Osteoblast (primary cell): Measurements from ENCODE around the gene SSBP1. TPM values are rescaled to one million over a fixed set of nuclear protein-coding genes. Genes with fewer than 3 reads are reported as not detected.

ENCODE experiments used
- DNase-seq: peaks from one replicate; pipeline ENCODE4 v3.0.0; 2011; ENCODE audit warnings: low spot score, mixed read lengths; ENCODE audit not compliant: insufficient read length; ENCODE audit errors: missing footprints
- H2AFZ ChIP-seq: 2 replicates; pipeline ENCODE4 v1.6.0; 2011; ENCODE audit warnings: mild to moderate bottlenecking, low read length
- H3K27ac ChIP-seq: 2 replicates; pipeline ENCODE4 v1.5.1; 2011; ENCODE audit warnings: mild to moderate bottlenecking, low read depth, low read length, moderate library complexity
- H3K27me3 ChIP-seq: 2 replicates; pipeline ENCODE4 v1.6.0; 2012; ENCODE audit warnings: mild to moderate bottlenecking, control low read depth, inconsistent platforms, low read length, moderate library complexity; ENCODE audit not compliant: insufficient read depth
- H3K36me3 ChIP-seq: 2 replicates; pipeline ENCODE4 v1.5.1; 2011; ENCODE audit warnings: mild to moderate bottlenecking, low read length, control low read depth, moderate library complexity; ENCODE audit not compliant: insufficient read depth
- H3K4me1 ChIP-seq: 2 replicates; pipeline ENCODE4 v1.5.1; 2011; ENCODE audit warnings: mild to moderate bottlenecking, low read length, control low read depth, moderate library complexity; ENCODE audit not compliant: insufficient read depth
- H3K4me2 ChIP-seq: 2 replicates; pipeline ENCODE4 v1.6.0; 2011; ENCODE audit warnings: mild to moderate bottlenecking, low read length; ENCODE audit not compliant: insufficient read depth
- H3K4me3 ChIP-seq: fragments of 200-600 bp; sonication (generic); 3 replicates; pipeline ENCODE4 v1.5.1; 2012; ENCODE audit warnings: mild to moderate bottlenecking, low read length, inconsistent platforms; ENCODE audit not compliant: insufficient read depth
- H3K79me2 ChIP-seq: 2 replicates; pipeline ENCODE4 v1.6.0; 2012; ENCODE audit warnings: mild to moderate bottlenecking, low read length, control low read depth, inconsistent platforms; ENCODE audit not compliant: insufficient read depth
- H3K9me3 ChIP-seq: 2 replicates; pipeline ENCODE4 v1.5.1; 2011; ENCODE audit warnings: low read depth, low read length, control low read depth
- H4K20me1 ChIP-seq: 2 replicates; pipeline ENCODE4 v1.6.0; 2012; ENCODE audit warnings: mild to moderate bottlenecking, low read length, control low read depth; ENCODE audit not compliant: insufficient read depth
- total RNA-seq: library from RNA; depleted of rRNA; stranded (reverse); fragments of >200 nt; gene quantifications from 2 replicates; pipeline ENCODE4 v1.2.3, GENCODE V29; 2012
- TF ChIP-seq, protein P1 (sequence below): IDR thresholded peaks from 2 replicates; pipeline ENCODE4 v1.5.1; 2011; ENCODE audit warnings: mild to moderate bottlenecking, low read depth, low read length, moderate library complexity; ENCODE audit errors: extremely low read depth

The SSBP1 gene
- total RNA-seq, 1 donor: 88.3 TPM

DNA sequence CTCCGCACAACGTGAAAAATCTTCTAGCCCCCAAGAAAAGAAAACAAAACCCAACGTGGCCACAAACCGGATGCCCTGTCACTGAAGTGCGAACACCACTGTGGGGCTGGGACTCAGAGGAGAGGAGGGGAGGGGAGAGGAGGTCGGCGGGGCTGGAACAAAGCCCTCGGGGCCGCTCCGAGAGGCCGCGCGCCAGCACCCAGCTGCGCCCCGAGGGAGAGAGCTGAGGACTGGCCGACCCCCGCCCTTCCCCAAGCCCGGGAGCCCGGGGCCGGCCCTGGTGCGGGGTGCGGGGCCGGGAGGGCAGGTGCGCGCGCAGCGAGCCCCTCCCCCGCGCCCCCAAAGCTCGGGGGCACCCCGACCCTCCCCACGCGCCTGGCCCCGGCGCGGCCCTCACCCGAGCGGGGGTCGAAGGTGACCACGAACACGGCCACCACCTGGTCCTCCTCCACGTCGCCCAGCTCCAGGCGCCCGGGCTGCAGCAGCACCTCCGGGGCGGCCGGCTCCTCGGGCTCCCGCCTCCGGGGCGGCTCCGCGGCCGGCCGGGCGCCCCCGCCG lies 36.6 kb upstream of the SSBP1 start:
- peaks cover 3% of the 10 kb centered on the region for H3K79me2 ChIP-seq
- H4K20me1 ChIP-seq: peaks cover 9% of the 10 kb centered on the region
- TF ChIP-seq, protein P1, sequence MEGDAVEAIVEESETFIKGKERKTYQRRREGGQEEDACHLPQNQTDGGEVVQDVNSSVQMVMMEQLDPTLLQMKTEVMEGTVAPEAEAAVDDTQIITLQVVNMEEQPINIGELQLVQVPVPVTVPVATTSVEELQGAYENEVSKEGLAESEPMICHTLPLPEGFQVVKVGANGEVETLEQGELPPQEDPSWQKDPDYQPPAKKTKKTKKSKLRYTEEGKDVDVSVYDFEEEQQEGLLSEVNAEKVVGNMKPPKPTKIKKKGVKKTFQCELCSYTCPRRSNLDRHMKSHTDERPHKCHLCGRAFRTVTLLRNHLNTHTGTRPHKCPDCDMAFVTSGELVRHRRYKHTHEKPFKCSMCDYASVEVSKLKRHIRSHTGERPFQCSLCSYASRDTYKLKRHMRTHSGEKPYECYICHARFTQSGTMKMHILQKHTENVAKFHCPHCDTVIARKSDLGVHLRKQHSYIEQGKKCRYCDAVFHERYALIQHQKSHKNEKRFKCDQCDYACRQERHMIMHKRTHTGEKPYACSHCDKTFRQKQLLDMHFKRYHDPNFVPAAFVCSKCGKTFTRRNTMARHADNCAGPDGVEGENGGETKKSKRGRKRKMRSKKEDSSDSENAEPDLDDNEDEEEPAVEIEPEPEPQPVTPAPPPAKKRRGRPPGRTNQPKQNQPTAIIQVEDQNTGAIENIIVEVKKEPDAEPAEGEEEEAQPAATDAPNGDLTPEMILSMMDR: no peak
- H3K4me1 ChIP-seq: peaks cover 23% of the 10 kb centered on the region
- DNase-seq: peak; percentile 90
- H3K27me3 ChIP-seq: no peaks in the 10 kb centered on the region
- peak overlapping the region; percentile 71 for H2AFZ ChIP-seq
- H3K27ac ChIP-seq: no peak overlapping the region
- H3K9me3 ChIP-seq: no peaks in the 10 kb centered on the region
- H3K4me2 ChIP-seq: peak overlapping the region; percentile 57
- peak overlapping the region; percentile 79 for H3K4me3 ChIP-seq
- no peaks in the 10 kb centered on the region for H3K36me3 ChIP-seq

DNA sequence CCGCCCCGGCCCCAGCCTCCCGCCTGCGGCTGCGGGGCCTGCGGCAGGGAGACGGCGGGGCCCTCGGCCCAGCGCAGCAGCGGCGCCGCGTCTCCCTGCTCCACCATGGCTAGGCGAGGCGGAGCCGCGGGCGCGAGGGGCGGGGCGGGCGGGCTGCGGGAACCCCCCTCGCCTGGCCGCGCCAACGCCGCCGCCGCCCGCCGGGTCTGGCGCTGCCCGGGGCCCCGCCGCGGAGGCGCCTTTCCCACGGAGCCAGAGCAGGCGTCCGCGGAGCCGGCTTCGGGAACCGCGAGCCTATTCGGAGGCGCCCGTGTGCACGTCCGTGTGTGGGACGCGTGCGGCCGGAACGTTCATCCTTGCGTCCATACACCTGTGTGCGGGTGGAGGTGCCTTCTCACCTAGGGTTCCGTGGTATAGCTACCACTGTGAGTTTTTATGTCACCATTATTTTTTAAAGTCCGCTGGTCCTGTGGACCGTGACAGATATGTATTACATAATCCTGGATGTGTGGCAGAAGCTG lies 36.1 kb upstream of the SSBP1 start, which contains the start of gene DENND11:
TSS of gene DENND11 (minus strand) at position 120 of the 521 bp plus-strand sequence. CDS start at position 107, 13 bp downstream.
- Histone ChIP-seq H2AFZ (peak within 1 kb of the TSS; percentile 71), H3K27me3 (no peaks in the 10 kb centered on the region), H3K4me3 (peak within 1 kb of the TSS; percentile 79), H3K79me2 (peaks cover 3% of the 10 kb centered on the region), H3K4me1 (peaks cover 21% of the 10 kb centered on the region), H4K20me1 (peaks cover 4% of the 10 kb centered on the region), H3K36me3 (no peaks in the 10 kb centered on the region), H3K27ac (no peak within 1 kb of the TSS), H3K4me2 (peak within 1 kb of the TSS; percentile 83), H3K9me3 (no peaks in the 10 kb centered on the region)
- TF ChIP-seq, protein P1: no peak
- DNase-seq: peak; percentile 96

DNA sequence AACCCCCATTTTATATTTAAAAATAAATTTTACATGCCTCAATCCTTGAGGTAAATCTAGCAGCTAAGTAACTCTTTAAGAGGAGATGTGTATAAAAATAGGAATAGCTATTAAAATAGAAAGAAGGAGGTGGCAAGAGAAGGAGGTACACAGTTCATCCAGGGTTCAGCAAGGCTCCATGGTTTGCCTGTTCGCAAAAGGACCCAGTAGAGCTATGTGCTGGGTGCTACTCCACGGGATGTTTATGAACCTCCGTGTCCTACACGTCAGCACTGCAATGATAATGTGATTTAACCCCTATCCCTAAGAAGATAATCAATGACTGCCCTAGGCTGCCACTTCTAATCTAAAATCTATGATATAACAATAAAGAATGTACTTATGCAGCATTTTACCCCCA lies 35.3 kb upstream of the SSBP1 start:
- TF ChIP-seq, protein P1: no peak
- Histone ChIP-seq H3K4me3 (no peak overlapping the region), H3K9me3 (no peaks in the 10 kb centered on the region), H4K20me1 (peaks cover 4% of the 10 kb centered on the region), H3K27me3 (no peaks in the 10 kb centered on the region), H3K36me3 (no peaks in the 10 kb centered on the region), H3K79me2 (peaks cover 3% of the 10 kb centered on the region), H3K27ac (no peak overlapping the region), H2AFZ (no peak overlapping the region), H3K4me2 (peak overlapping the region; percentile 83), H3K4me1 (peaks cover 16% of the 10 kb centered on the region)
- DNase-seq: no peak

DNA sequence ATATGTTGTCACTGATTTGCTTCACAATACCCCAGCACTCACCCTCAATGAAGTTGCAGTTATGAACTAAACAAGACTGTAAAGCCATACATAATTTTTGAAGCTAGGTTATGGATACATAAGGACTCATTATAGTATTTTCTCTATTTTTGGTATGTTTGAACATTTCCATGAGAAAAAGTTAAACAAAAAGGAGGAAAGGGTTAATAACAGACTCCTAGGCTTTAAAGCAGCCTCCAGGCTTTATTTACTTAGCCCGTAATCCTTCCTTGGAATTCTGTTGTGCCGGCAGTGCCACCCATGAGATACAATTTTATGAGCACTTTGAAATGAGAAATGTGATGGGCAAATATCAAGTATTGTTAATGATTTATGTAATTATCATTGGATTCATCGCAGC lies 34.0 kb upstream of the SSBP1 start:
- Histone ChIP-seq H2AFZ (no peak overlapping the region), H3K27me3 (no peaks in the 10 kb centered on the region), H4K20me1 (no peaks in the 10 kb centered on the region), H3K4me1 (peaks cover 16% of the 10 kb centered on the region), H3K4me3 (no peak overlapping the region), H3K27ac (no peak overlapping the region), H3K36me3 (no peaks in the 10 kb centered on the region), H3K79me2 (peaks cover 3% of the 10 kb centered on the region), H3K4me2 (no peak overlapping the region), H3K9me3 (no peaks in the 10 kb centered on the region)
- no peak for DNase-seq
- TF ChIP-seq, protein P1: no peak
